ENCODE measurements around the gene GALK1.

GRCh38 chr17:75731716-75732498, 33.1 kb downstream of the GALK1 start:
- no peak for TF ChIP-seq CTCF (IDR thresholded peaks at IDR 0.05)
- TF ChIP-seq ZFX (IDR thresholded peaks at IDR 0.05; ENCODE audit: borderline replicate concordance) = no peak

Measured in 22Rv1 (cell line).